ENCODE data around the gene AKAP13. TPM values are rescaled to one million over a fixed set of nuclear protein-coding genes. Genes with fewer than 3 reads are reported as not detected.

Gene AKAP13
- total and polyA plus RNA-seq, 2 of the 8 experiments (the other 6 are each of a cell fraction or from before 2014, with no cell fraction given), result 14.0 to 46.2 TPM

DNA sequence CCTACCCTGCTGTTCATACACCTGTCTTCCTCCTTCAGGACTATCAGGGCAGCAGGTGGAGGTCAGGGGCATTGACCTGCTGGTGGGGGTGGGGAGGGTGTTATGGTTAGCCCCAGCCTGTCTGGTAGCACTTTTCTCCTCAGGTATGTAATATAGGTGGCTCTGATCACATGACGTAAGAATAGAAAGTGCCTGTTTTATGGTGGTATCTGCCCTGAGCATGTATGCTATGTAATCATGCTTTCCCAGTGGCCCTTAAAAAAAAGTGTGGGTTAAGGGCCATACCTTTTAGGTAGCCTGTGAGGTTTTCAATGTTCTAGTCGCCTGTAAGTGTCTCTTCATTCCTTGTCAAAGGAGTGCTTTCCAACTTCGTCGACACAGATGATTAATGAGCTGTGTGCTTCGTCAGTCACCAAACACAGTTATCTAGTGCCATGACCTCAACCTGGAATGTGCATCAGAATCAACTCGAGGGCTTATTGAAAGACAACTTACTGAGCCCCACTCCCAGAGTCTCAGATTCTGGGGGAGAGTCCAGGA, 328.1 kb downstream of the AKAP13 start:
- no peak overlapping the region for H3K23ac ChIP-seq (ENCODE audit: insufficient read length)
- H3K4me3 ChIP-seq (ENCODE audit: extremely low read depth in 1 of 4, insufficient read depth in 2 of 4, low read depth in 3 of 4, low read length in 4 of 4), result no peak overlapping the region
- H3K27me3 ChIP-seq (replicated peaks in 1 of 4; ENCODE audit: control insufficient read depth in 3 of 4, extremely low read depth in 1 of 4, insufficient read depth in 3 of 4, low read length in 3 of 4), result no peaks in the 10 kb centered on the region
- no peak overlapping the region for H4K5ac ChIP-seq (ENCODE audit: insufficient read length, low read depth, low read length)
- CTCF ChIA-PET (ENCODE audit: partially characterized antibody), result interaction anchor here (0.6 to 1.3 kb wide), 2 partner anchors 44 to 533 kb away, joined by 3 to 7 read pairs; no protein-coding TSS in a partner anchor
- H2BK12ac ChIP-seq (ENCODE audit: low read depth, low read length), result no peak overlapping the region
- H2BK15ac ChIP-seq (ENCODE audit: low read length), result no peak overlapping the region; the same call in 1 of the 2 replicates
- no peak overlapping the region for H3K4me2 ChIP-seq (ENCODE audit: insufficient read depth in 1 of 2, low read depth in 2 of 2, low read length in 2 of 2)
- no peak overlapping the region for H2BK120ac ChIP-seq (replicated peaks; ENCODE audit: low read depth, low read length)
- no peaks in the 10 kb centered on the region for H3K79me2 ChIP-seq (ENCODE audit: control insufficient read depth in 1 of 2, insufficient read depth in 2 of 2, low read length in 2 of 2)
- H3K56ac ChIP-seq (replicated peaks; ENCODE audit: insufficient read length, low read depth, low read length), result no peak overlapping the region
- H2BK5ac ChIP-seq (ENCODE audit: low read depth, low read length), result no peak overlapping the region
- WGBS, 2 experiments (ENCODE audit: extremely low coverage in 1 of 2, insufficient coverage in 1 of 2, insufficient read length in 1 of 2, insufficient replicate concordance in 2 of 2, low coverage in 1 of 2, low lambda C conversion rate in 2 of 2, missing lambda C conversion rate in 1 of 2), result 88% methylated on average over 6 of the region's 6 CpGs; no CpG with 5 or more reads in 1 of the 2 experiments
- FAIRE-seq, result no peak
- POLR2A ChIA-PET (ENCODE audit: partially characterized antibody), result no interaction called here
- H3K27ac ChIP-seq (ENCODE audit: low read depth, low read length), result no peak overlapping the region
- H4K20me1 ChIP-seq (replicated peaks in 1 of 2; ENCODE audit: control insufficient read depth in 1 of 2, insufficient read depth in 2 of 2, low read length in 2 of 2), result peaks cover 0 to 5% of the 10 kb centered on the region in 2 experiments
- TF ChIP-seq, protein P1, sequence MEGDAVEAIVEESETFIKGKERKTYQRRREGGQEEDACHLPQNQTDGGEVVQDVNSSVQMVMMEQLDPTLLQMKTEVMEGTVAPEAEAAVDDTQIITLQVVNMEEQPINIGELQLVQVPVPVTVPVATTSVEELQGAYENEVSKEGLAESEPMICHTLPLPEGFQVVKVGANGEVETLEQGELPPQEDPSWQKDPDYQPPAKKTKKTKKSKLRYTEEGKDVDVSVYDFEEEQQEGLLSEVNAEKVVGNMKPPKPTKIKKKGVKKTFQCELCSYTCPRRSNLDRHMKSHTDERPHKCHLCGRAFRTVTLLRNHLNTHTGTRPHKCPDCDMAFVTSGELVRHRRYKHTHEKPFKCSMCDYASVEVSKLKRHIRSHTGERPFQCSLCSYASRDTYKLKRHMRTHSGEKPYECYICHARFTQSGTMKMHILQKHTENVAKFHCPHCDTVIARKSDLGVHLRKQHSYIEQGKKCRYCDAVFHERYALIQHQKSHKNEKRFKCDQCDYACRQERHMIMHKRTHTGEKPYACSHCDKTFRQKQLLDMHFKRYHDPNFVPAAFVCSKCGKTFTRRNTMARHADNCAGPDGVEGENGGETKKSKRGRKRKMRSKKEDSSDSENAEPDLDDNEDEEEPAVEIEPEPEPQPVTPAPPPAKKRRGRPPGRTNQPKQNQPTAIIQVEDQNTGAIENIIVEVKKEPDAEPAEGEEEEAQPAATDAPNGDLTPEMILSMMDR (IDR thresholded peaks at IDR 0.05; ENCODE audit: control extremely low read depth in 1 of 3, insufficient read depth in 1 of 3, low read depth in 1 of 3, low read length in 3 of 3), result no peak
- no peak for TF ChIP-seq HDAC6 (IDR thresholded peaks at IDR 0.05; ENCODE audit: low read depth, low read length)
- TF ChIP-seq SAP30 (IDR thresholded peaks at IDR 0.05; ENCODE audit: insufficient read depth, insufficient replicate concordance, low read length), result no peak
- no peak for TF ChIP-seq RXRA (IDR thresholded peaks at IDR 0.05; ENCODE audit: insufficient read depth, low read depth, low read length)
- TF ChIP-seq GTF2F1 (IDR thresholded peaks at IDR 0.05; ENCODE audit: borderline replicate concordance, low read depth, low read length), result no peak
- no peak overlapping the region for H3K18ac ChIP-seq (ENCODE audit: extremely low read depth, low read length)
- DNase-seq (ENCODE audit: low read depth in 1 of 2, low spot score in 2 of 2), result no peak
- H3K4me1 ChIP-seq (replicated peaks in 1 of 4; ENCODE audit: control insufficient read depth in 3 of 4, insufficient read depth in 4 of 4, low read length in 3 of 4), result no peaks in the 10 kb centered on the region; a peak in 2 of 7 replicates
- no peak overlapping the region for H2AFZ ChIP-seq (ENCODE audit: low read length)
- no peak overlapping the region for H2BK20ac ChIP-seq (ENCODE audit: low read length)
- no peak overlapping the region for H3K9ac ChIP-seq (replicated peaks in 1 of 4; ENCODE audit: extremely low read depth in 1 of 4, low read depth in 3 of 4, low read length in 3 of 4)
- no peaks in the 10 kb centered on the region for H3K79me1 ChIP-seq (ENCODE audit: low read depth, low read length)
- H4K91ac ChIP-seq (replicated peaks; ENCODE audit: insufficient read length, low read length), result no peak overlapping the region
- H4K8ac ChIP-seq (ENCODE audit: extremely low read depth, insufficient read depth, low read length), result no peak overlapping the region
- no peak overlapping the region for H3K14ac ChIP-seq (ENCODE audit: insufficient read length)
- peaks cover 0 to 5% (median under 1%) of the 10 kb centered on the region in 4 experiments; a peak in 3 of 8 replicates for H3K36me3 ChIP-seq (ENCODE audit: control insufficient read depth in 2 of 4, insufficient read depth in 4 of 4, low read length in 3 of 4)
- no peaks in the 10 kb centered on the region for H3K9me3 ChIP-seq (ENCODE audit: insufficient read depth in 2 of 2, low read depth in 1 of 2, low read length in 1 of 2)
- no peaks in the 10 kb centered on the region for H3K23me2 ChIP-seq (ENCODE audit: low read depth, low read length)
- no peak overlapping the region for H2AK5ac ChIP-seq (ENCODE audit: low read depth, low read length)
- no peak overlapping the region for H3K4ac ChIP-seq (replicated peaks; ENCODE audit: insufficient read length, low read depth, low read length)

Measured in H1 (cell line).